ENCODE measurements around the gene TREX2. TPM values are rescaled to one million over a fixed set of nuclear protein-coding genes. Genes with fewer than 3 reads are reported as not detected.
"Not testable (repeated sequence)": the region's sequence is repeated elsewhere in the genome, so short reads cannot be mapped to it uniquely, and the experiment has no call there.

TREX2 gene
- polyA plus RNA-seq, 1 of the 3 experiments (the other 2 are of a cell fraction) = 0.76 TPM

DNA sequence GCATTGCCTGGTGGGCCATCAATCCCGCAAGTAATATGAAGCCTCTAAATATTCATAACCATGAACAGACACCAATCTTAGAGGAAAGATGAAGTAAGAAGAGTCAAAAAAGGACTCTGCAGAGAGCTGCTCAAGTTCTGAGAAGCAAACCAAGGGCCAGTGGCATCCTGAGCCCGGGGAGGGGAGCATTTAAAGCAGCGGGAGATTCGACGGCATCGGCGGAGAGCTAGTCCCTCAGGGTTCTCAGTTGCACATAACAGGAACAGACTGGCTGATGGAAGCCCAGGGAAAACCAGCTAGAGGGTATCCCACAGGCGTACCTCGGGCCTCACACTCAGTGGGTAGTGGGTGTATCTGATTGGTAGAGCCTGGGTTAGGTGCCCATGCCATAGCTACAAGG, 39.8 kb downstream of the TREX2 start (continued):
- no peak for TF ChIP-seq ELF1 (IDR thresholded peaks at IDR 0.05)
- no peak for TF ChIP-seq PBX3 (IDR thresholded peaks at IDR 0.05)
- no peak for TF ChIP-seq FOXJ3 (CRISPR knock-in tag; IDR thresholded peaks at IDR 0.05)
- TF ChIP-seq RXRA (IDR thresholded peaks at IDR 0.05; ENCODE audit: borderline replicate concordance, low read depth) = no peak

GRCh38 chrX:153405426-153405825, 40.4 kb downstream of the TREX2 start:
- CTCF ChIA-PET = interaction anchor here (1.4 kb wide), 1 partner anchor 14 kb away, joined by 4 read pairs; no protein-coding TSS in a partner anchor
- Histone ChIP-seq H4K20me1 (ENCODE audit: insufficient read depth) (no peaks in the 10 kb centered on the region), H3K36me3 (replicated peaks in 1 of 2; ENCODE audit: control insufficient read depth in 1 of 2, insufficient read depth in 2 of 2, low read length in 1 of 2) (no peaks in the 10 kb centered on the region), H3K4me1 (ENCODE audit: control insufficient read depth in 1 of 2, insufficient read depth in 2 of 2, low read depth in 1 of 2, low read length in 1 of 2) (no peaks in the 10 kb centered on the region), H3K4me3 (ENCODE audit: low read depth in 2 of 2, low read length in 1 of 2) (no peak overlapping the region), H2AFZ (ENCODE audit: low read depth) (no peak overlapping the region), H3K9me2 (no peaks in the 10 kb centered on the region), H3K27ac (ENCODE audit: low read depth in 2 of 2, low read length in 1 of 2) (no peak overlapping the region), H3K4me2 (no peak overlapping the region), H3K9me3 (no peaks in the 10 kb centered on the region), H3F3A (replicated peaks; ENCODE audit: insufficient read depth) (peaks cover 2% of the 10 kb centered on the region), H3K27me3 (ENCODE audit: insufficient read depth) (peaks cover 46% of the 10 kb centered on the region), H3K79me2 (ENCODE audit: insufficient read depth) (no peaks in the 10 kb centered on the region), H3K9ac (no peak overlapping the region)
- POLR2A ChIA-PET = no interaction called here
- no peak for TF ChIP-seq EZH2phosphoT487 (IDR thresholded peaks at IDR 0.05; ENCODE audit: borderline replicate concordance, low read depth)
- no peak for TF ChIP-seq RFX5 (IDR thresholded peaks at IDR 0.05; ENCODE audit: low read length)
- TF ChIP-seq PBX3 (IDR thresholded peaks at IDR 0.05) = no peak
- no peak for TF ChIP-seq SIN3A (IDR thresholded peaks at IDR 0.05; ENCODE audit: borderline replicate concordance, low read depth, low read length)
- TF ChIP-seq GABPA (IDR thresholded peaks at IDR 0.05; ENCODE audit: low read depth) = no peak
- no peak for TF ChIP-seq MXI1 (IDR thresholded peaks at IDR 0.05; ENCODE audit: low read depth, low read length)
- no peak for TF ChIP-seq FOXM1 (IDR thresholded peaks at IDR 0.05; ENCODE audit: low read depth)
- no peak for TF ChIP-seq FOXJ3 (CRISPR knock-in tag; IDR thresholded peaks at IDR 0.05)
- no peak for DNase-seq
- 7% methylated on average over 5 of the region's 5 CpGs for WGBS (ENCODE audit: low lambda C conversion rate)

DNA sequence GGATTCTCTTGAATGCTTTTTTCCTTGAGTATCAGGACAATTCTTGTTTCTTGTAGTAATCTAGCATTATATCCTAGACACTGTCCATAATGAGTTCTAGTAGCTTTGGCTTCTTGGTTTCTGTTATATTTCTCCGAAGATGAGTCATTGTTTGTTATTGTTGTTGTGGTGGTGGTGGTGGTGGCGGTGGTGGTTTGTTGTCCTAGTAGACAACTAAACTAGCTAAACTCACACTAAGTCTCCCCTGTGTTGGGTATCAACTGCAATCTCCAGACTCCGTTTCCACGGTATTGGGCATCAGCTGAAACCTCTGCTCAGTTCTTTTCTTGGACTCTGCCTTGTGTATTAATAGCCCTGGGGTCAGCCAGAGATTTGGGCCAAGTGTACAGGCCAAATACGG, 41.5 kb downstream of the TREX2 start:
- DNase-seq, CTCF ChIA-PET: not testable (repeated sequence)

More for the DNA sequence above, 41.5 kb downstream of the TREX2 start:
- H3K9me3 ChIP-seq; H3K9me2 ChIP-seq; H2AFZ ChIP-seq (ENCODE audit: low read depth); H3K79me2 ChIP-seq (ENCODE audit: insufficient read depth); H3K4me2 ChIP-seq; POLR2A ChIA-PET; H3K27ac ChIP-seq (ENCODE audit: low read depth in 2 of 2, low read length in 1 of 2); H3K9ac ChIP-seq; H3K36me3 ChIP-seq (replicated peaks in 1 of 2; ENCODE audit: control insufficient read depth in 1 of 2, insufficient read depth in 2 of 2, low read length in 1 of 2); H3K4me1 ChIP-seq (ENCODE audit: control insufficient read depth in 1 of 2, insufficient read depth in 2 of 2, low read depth in 1 of 2, low read length in 1 of 2); H3K4me3 ChIP-seq (ENCODE audit: low read depth in 2 of 2, low read length in 1 of 2); H3F3A ChIP-seq (replicated peaks; ENCODE audit: insufficient read depth); H4K20me1 ChIP-seq (ENCODE audit: insufficient read depth): not testable (repeated sequence)
- H3K27me3 ChIP-seq (ENCODE audit: insufficient read depth) = peaks cover 43% of the 10 kb centered on the region
- 14% methylated on average over 5 of the region's 5 CpGs for WGBS (ENCODE audit: low lambda C conversion rate)
